GM18951 (cell line): ENCODE results near the gene CIRBP.

Experiments used
- POLR2A ChIP-seq: IDR thresholded peaks from 4 replicates; pipeline ENCODE4 v1.6.1; 2011; ENCODE audit warnings: mild to moderate bottlenecking; ENCODE audit not compliant: insufficient read length, insufficient read depth; ENCODE audit errors: extremely low read depth
- in situ Hi-C: fragments of 300-500 bp; cut with MboI; formaldehyde crosslinking; loops from one replicate; pipeline ENCODE4 v1.12.0; 2022; ENCODE audit warnings: low sequenced_read_pairs, mixed read lengths, inconsistent platforms; ENCODE audit not compliant: unreplicated experiment

CIRBP gene

GRCh38 chr19:1269065-1269477 lies at the start of gene CIRBP:
CIRBP (plus strand) TSS chr19:1269332; CDS start chr19:1270934, 1,602 bp downstream.
- TF ChIP-seq POLR2A = peak; percentile 100
- in situ Hi-C loops = no loop called here

DNA sequence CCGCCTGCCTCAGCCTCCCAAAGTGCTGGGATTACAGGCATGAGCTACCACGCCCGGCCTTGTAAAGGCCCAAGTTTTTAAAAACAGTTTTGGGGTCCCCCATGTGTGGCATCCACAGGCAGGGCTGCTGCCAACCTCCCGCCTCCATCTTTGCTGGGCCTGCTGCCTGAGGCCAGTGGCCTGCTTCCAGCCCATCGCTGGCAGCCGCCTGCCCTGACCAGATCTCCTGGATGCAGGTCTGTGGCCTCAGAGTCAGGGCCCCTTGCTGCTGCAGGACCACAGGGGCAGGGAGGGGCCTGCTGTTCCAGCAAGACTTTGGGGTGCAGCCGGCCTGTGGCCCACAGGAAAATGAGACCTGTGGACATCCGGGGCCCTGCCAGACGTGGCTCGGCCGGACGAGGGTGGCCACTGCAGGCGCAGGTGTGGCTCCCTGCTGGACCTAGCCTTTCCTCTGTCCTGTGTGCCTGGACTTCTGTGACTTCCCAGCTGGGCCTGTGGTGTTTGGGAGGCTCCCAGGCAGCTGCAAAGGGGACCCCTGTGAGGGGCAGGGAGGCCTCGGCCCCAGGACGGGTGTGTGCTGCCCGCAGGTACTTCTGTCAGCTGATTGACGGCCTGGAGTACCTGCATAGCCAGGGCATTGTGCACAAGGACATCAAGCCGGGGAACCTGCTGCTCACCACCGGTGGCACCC lies 49.2 kb upstream of the CIRBP start:
- in situ Hi-C loops = no loop called here

DNA sequence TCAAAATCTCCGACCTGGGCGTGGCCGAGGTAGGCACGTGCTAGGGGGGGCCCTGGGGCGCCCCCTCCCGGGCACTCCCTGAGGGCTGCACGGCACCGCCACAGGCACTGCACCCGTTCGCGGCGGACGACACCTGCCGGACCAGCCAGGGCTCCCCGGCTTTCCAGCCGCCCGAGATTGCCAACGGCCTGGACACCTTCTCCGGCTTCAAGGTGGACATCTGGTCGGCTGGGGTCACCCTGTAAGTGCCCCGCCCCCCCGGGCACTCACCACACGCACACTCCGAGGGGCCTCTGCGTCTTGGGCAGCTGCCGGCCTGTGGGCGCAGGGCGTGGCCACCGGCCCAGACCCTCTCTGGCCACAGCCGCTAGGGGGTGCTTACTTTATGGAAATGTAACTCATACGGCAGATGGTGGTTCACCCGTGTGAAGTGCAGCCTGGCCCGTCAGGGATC lies 48.6 kb upstream of the CIRBP start:
- no peak for TF ChIP-seq POLR2A
- in situ Hi-C loops = no loop called here

More for the DNA sequence above, 49.2 kb upstream of the CIRBP start:
- no peak for TF ChIP-seq POLR2A

- in situ Hi-C loops = no loop called here
Measured at GRCh38 chr19:1220976-1221903, 47.9 kb upstream of the CIRBP start.

DNA sequence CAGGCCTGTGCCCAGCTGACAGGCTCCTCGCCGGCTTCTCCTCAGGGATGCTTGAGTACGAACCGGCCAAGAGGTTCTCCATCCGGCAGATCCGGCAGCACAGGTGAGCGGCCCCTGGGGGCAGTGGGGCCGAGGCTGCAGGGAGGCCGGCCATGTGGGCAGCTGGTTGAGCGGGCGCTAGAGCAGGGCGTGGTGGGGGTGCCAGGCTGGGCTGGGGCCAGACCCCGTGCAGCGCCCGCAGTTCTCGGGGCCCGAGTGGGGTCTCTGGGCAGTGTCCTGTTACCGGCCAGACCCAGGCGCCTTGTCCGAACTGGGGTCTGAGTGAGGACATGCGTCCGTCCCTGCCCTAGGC lies 47.3 kb upstream of the CIRBP start:
- no peak for TF ChIP-seq POLR2A
- in situ Hi-C loops = no loop called here

More at GRCh38 chr19:1220976-1221903, 47.9 kb upstream of the CIRBP start:
- TF ChIP-seq POLR2A = no peak

GRCh38 chr19:1222394-1222793 lies 46.7 kb upstream of the CIRBP start:
- in situ Hi-C loops = no loop called here

GRCh38 chr19:1223018-1223855 lies 45.9 kb upstream of the CIRBP start:
- TF ChIP-seq POLR2A = no peak
- in situ Hi-C loops = no loop called here

More at GRCh38 chr19:1222394-1222793, 46.7 kb upstream of the CIRBP start:
- no peak for TF ChIP-seq POLR2A

DNA sequence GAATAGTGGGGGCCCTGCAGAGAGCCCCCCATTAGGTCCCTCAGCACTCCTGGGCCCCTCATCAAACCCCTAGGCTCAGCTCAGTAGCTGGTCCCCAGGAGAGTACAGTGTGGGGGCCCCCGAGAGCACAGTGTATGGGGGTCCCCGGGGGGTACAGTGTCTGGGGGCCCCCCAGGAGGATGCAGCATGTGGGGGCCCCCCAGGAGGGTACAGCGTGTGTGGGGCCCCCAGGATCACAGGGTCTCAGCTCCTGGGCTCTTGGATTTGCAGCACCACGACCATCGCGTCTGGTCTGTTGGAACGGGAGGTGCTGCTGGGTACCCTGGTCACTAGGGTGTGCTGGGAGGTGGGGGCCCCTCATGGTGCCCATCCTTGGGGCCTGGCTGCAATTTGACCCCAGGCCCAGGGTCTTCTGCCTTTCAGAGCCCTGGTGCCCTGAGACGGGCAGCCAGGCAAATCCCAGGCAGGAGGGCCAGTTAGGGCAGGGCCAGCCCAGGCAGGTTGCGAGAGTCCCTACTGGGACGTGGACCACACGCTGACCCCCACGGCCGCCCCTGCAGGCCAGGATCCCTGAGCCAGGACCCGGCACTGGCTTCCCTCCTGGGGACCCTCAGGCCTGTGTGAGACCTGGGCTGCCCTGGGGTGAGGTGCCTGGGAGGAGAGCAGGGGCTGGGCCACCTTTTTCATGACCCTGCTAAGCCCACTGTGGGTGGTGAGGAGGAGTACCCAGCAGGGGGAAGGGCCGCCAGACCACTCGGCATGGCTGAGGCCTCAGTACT lies 44.9 kb upstream of the CIRBP start:
- in situ Hi-C loops = no loop called here
- no peak for TF ChIP-seq POLR2A

DNA sequence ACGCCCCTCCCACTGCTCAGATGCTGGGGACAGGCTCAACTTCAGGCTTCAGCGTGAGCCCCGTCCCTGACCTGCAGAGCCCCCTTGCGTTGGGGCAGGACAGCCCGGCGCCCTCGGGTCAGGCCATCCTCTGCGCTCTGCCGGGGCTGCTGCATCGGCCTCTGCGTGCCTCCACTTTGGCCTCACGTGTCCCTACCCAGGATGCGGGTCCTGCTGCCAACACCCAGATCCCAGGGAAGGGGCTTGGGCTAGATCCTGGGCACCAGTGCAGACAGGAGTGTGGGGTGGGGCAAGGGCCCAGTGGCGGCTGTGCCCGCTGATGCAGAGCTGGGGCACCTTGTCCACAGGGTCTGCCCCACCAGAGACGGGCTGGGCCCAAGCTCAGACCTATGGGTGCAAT lies 44.3 kb upstream of the CIRBP start:
- in situ Hi-C loops = no loop called here

DNA sequence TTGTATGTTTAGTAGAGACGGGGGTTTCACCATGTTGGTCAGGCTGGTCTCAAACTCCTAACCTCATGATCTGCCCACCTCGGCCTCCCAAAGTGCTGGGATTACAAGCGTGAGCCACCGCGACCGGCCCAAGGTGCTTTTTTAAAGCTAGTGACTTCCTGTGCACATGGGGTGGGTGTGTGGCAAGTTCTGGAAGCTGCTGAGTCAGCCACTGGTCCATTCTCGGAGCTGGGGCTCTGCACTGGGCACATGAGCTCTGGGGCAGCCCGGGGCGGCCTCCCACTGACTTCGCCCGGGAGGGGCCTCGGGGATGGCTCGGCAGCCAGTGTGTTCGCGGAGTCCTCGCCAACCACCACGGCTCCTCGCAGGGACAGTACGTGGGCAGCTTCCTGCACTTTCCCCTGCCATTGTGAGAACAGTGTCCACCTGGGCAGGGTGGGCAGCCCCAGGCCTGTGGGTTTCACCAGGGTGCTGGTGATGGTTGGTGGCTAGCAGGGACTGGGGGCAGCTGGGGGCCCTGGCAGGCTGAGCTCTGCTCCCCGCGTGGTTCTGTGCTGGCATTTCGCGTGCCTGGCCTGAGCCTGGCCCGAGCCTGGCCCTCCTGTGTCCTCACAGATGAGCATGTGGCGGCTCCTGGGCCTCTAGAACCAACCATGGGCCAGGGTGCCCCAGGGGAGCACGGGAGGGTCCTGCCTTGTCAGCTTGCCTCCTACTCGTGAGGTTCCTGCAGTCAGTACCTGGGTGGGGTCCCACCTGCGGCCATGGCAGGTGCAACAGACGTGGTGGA lies 43.5 kb upstream of the CIRBP start:
- in situ Hi-C loops = no loop called here
- TF ChIP-seq POLR2A = no peak

More for the DNA sequence above, 44.3 kb upstream of the CIRBP start:
- no peak for TF ChIP-seq POLR2A

DNA sequence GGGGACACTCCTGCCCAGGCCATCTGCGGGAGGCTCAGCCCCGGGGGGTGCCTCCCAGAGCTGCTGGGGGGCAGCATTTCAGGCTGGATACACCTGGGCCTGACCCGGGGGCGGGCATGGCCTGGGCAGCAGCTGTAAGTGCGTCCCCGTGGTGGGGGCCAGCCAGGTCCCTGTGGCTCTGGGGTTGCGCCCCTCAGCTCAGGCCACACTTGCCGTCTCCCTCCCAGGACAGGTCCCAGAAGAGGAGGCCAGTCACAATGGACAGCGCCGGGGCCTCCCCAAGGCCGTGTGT lies 43.0 kb upstream of the CIRBP start:
- in situ Hi-C loops = no loop called here
- no peak for TF ChIP-seq POLR2A

DNA sequence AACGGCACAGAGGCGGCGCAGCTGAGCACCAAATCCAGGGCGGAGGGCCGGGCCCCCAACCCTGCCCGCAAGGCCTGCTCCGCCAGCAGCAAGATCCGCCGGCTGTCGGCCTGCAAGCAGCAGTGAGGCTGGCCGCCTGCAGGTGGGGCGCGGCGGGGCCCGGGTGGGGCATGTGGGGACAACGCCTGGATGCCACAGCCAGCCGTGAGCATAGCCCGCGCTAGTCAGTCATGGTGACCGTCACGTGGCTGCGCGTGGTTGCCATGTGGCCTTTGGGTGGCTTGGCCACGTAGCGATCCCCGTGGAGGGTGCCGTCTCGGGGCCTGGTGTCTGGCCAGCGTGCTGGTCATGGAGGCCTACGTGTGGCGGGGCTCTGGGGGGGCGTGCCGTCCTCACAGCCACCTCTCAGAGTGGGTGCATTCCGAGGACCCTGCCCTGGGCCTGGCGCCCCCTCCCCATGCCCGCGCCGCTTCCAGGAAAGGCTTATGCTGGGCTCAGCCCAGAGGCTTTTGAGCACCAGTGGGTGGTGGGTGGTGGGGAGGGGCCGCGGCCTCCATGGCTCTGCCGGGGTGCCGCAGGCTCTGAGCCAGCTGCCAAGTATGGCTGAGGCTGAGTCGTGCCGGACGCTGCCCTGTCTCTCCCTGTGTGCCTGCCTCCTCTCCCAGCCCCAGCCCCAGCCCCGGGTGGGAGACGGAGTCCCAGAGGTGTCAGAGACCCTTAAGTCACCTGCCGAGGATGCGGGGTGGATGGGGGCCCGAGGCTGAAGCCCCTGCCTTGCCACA lies 42.4 kb upstream of the CIRBP start:
- TF ChIP-seq POLR2A = no peak

More for the DNA sequence above, 42.4 kb upstream of the CIRBP start:
- in situ Hi-C loops = no loop called here
